T-helper 17 cell (primary cell): ENCODE results near the gene TBX15. TPM values are rescaled to one million over a fixed set of nuclear protein-coding genes. Genes with fewer than 3 reads are reported as not detected.

Source experiments
- ATAC-seq: fragments of 150-1000 bp; cut with Tn5 transposase; 2 replicates; pipeline ENCODE4 v1.10.0; 2021; ENCODE audit warnings: mild to moderate bottlenecking, moderate library complexity
- DNase-seq, 3 donors: peaks; one replicate each; pipeline versions ENCODE4 v3.0.0 to v3.0.0-alpha.2; 2020 to 2021
- H3K9me3 ChIP-seq: one replicate; pipeline ENCODE4 v1.7.0; 2013; ENCODE audit warnings: low read length, mild to moderate bottlenecking; ENCODE audit not compliant: control insufficient read depth, poor library complexity, severe bottlenecking
- H3K27ac Mint-ChIP-seq: one replicate; pipeline ENCODE4 v1.8.0; 2022; ENCODE audit warnings: mild to moderate bottlenecking, moderate library complexity, mixed read lengths
- H3K27me3 Mint-ChIP-seq: one replicate; pipeline ENCODE4 v1.8.0; 2022; ENCODE audit warnings: mixed read lengths
- H3K36me3 Mint-ChIP-seq: one replicate; pipeline ENCODE4 v1.8.0; 2022; ENCODE audit warnings: low read depth, mixed read lengths
- H3K4me1 Mint-ChIP-seq: one replicate; pipeline ENCODE4 v1.8.0; 2022; ENCODE audit warnings: mild to moderate bottlenecking, mixed read lengths
- H3K4me3 Mint-ChIP-seq: one replicate; pipeline ENCODE4 v1.8.0; 2022; ENCODE audit warnings: mild to moderate bottlenecking, moderate library complexity, mixed read lengths
- total RNA-seq, 4 donors: library from RNA in 2 of 4; stranded (reverse) in 2 of 4; gene quantifications; one replicate each; pipeline ENCODE4 v1.2.3 and lab custom pipeline; 2022 to 2026

TBX15 gene
- total RNA-seq, 2 donors from 2014 or later = not detected

DNA sequence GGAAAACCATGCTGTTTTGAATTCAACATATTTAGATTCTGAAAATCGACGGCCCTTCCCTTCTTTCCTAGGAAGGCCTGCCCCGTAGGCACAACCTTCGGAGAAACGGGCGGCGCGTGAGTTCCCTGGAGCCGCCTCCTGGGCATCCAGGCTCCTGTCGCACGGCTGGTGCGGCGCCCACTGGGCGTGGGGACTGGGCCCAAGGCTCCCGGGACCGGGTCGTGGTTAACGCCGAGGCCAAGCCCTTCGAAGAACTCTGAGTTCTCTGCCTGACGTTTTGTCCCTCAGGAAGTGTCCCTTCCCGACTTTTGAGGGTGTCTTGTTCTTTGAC lies 19.2 kb upstream of the TBX15 start:
- H3K9me3 ChIP-seq = peaks cover 2% of the 10 kb centered on the region
- ATAC-seq = no peak
- DNase-seq = no peak
- Mint-ChIP-seq H3K36me3 (peaks cover 6% of the 10 kb centered on the region), H3K27ac (no peak overlapping the region), H3K27me3 (peaks cover 63% of the 10 kb centered on the region), H3K4me3 (no peak overlapping the region), H3K4me1 (peaks cover 5% of the 10 kb centered on the region)

DNA sequence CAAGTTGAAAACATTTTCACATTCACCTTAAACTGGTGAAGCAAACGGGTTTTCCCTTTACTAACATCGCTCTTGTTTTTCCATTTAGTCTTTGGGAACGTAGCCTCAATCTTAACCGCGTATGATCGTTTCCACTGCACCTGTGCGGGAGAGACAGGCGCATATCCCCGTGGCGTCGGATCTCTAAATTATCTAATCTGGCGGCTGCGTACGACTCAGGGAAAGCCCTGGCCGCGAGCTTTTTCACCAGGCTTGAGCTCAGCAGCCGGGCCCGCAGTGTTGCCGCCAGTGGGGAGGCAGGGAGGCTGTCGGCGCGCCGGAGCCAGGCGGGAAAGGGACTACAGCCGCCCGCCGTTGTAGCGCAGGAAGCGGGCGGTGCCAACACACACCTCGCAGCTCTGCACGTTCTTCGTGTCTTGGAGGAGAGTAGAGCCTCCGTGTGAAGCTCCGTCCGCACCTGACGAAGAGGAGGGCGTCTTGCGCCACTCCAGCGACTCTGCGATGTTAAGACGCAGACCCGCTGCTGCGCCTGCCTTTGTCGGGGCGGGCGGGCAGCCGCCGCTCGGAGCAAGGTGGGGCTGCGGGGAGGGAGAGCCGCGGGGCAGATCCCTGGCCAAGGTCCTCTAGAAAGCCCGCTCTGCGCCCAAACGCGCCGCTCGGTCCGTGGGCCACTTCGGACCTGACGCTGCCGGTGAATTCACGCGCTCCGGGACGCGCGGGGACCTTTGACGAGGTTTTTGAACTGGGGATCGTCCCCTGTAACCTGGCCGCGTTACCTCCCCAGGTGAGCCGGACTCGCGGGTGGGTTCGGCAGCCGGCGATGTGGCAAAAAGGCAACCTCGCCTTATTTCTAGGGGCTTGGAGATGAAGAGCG lies 18.5 kb upstream of the TBX15 start:
- Mint-ChIP-seq H3K4me1 (peaks cover 5% of the 10 kb centered on the region), H3K36me3 (peaks cover 6% of the 10 kb centered on the region), H3K27me3 (peaks cover 68% of the 10 kb centered on the region), H3K27ac (no peak overlapping the region), H3K4me3 (peak overlapping the region; percentile 15)
- DNase-seq = no peak
- ATAC-seq = no peak
- H3K9me3 ChIP-seq = no peaks in the 10 kb centered on the region

DNA sequence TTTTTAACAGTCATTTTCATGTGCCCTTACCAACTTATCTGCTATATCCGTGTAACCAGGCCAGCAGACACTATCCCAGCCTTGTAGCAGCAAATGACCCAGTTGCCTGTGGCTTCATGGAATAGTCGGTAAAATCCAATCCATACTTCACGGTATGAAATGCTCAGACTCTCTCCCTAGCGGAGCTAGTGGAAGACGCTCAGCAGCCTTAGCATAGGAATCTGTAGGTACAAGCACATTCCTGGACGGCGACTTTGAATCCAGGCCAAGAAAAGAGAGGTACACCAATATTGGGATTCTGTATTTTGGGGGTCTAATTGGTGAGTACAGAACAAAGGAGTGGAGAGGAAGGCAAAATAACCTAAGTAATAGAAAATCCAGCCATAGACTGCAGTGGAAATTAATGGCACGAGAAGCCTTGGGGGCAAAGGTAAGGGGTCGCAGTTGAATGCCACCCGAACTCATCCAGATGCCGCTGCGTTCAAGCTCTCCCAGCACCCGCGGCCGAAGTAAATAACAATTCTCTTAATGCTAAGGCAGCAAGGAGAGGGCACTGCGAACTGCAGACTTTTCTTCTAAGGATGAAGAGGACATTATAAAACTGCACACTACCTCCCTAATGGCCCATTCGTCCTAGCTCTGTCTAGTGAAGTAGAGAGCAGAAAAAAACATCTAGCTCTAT lies 17.7 kb upstream of the TBX15 start:
- ATAC-seq = no peak
- Mint-ChIP-seq H3K36me3 (peaks cover 6% of the 10 kb centered on the region), H3K4me1 (peaks cover 5% of the 10 kb centered on the region), H3K27ac (no peak overlapping the region), H3K4me3 (no peak overlapping the region), H3K27me3 (peaks cover 68% of the 10 kb centered on the region)
- DNase-seq = no peak
- no peaks in the 10 kb centered on the region for H3K9me3 ChIP-seq

DNA sequence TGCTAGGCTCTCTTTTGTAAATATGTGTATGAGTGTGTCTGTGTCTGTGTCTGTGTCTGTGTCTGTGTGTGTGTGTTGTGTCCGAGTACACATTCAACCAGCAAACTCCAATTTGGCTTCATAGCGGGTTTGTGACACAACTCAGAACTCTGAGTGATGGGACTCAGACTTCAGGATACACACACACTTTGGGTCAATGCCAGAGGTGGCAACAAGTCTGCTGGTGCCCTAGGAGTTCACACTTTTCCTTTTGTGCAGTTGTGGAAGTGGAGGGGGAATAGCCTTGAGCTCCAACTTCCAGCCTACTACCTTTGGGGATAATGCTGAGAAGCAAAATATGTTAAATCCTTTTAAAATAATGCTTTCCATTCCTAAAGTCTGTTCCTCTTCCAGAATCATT lies 16.6 kb upstream of the TBX15 start:
- H3K36me3 Mint-ChIP-seq = peaks cover 6% of the 10 kb centered on the region
- H3K4me1 Mint-ChIP-seq = peaks cover 5% of the 10 kb centered on the region
- H3K9me3 ChIP-seq = no peaks in the 10 kb centered on the region
- DNase-seq (no peak), ATAC-seq (no peak)
- H3K27ac Mint-ChIP-seq = no peak overlapping the region
- no peak overlapping the region for H3K4me3 Mint-ChIP-seq
- peaks cover 70% of the 10 kb centered on the region for H3K27me3 Mint-ChIP-seq

DNA sequence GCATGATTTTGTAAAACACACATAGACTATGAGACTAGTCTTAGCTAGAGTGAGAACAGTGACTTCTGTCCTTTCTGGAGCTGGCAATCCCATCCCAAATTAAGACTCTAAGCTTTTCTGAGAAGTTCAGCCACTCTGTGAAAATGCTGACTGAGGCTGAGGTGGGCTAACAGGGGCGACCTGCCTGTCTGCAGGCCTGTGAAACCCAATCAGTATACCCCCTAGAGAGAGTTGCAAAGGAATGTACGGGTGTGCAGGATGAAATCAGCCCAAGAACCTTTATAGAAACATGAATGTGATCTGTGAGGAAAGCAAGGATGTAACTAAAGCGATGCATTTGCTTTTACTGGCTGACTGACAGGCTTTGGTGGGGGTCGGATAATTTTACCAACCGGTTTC lies 16.0 kb upstream of the TBX15 start:
- H3K9me3 ChIP-seq = no peaks in the 10 kb centered on the region
- no peak for ATAC-seq
- Mint-ChIP-seq H3K27ac (no peak overlapping the region), H3K27me3 (peaks cover 71% of the 10 kb centered on the region), H3K4me3 (no peak overlapping the region), H3K36me3 (peaks cover 6% of the 10 kb centered on the region), H3K4me1 (peaks cover 5% of the 10 kb centered on the region)
- no peak for DNase-seq

DNA sequence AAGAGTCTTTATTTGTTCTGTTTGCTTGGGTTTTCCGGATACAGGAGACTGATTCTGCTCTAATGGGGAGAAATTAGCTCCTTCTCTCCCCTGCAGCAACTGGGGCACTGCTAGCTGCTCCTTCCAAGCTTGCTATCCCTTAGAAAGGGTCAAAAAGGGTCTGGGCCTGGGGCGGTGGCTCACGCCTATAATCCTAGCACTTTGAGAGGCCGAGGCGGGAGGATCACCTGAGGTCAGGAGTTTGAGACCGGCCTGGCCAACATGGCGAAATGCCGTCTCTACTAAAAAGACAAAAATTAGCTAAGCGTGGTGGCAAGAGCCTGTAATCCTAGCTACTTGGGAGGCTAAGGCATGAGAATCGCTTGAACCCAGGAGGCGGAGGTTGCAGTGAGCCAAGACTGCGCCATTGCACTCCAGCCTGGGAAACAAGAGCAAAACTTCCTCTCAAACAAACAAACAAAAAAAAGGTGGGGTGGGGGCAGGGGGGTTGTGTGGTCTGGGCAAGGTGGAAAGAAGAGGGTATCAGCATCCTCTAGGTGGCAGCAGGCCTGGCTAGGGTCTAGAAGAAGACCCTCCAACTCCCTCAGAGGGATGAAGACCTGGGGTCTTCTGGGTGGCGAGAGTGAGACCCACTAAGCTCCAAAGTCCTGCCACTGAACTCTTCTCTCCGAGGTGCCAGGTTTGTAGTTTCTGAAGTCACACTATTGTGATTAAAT lies 15.4 kb upstream of the TBX15 start:
- peaks cover 4% of the 10 kb centered on the region for H3K36me3 Mint-ChIP-seq
- no peak for ATAC-seq
- no peaks in the 10 kb centered on the region for H3K9me3 ChIP-seq
- no peak for DNase-seq
- H3K4me1 Mint-ChIP-seq = peaks cover 4% of the 10 kb centered on the region
- H3K27ac Mint-ChIP-seq = no peak overlapping the region
- H3K4me3 Mint-ChIP-seq = no peak overlapping the region
- H3K27me3 Mint-ChIP-seq = peaks cover 71% of the 10 kb centered on the region

DNA sequence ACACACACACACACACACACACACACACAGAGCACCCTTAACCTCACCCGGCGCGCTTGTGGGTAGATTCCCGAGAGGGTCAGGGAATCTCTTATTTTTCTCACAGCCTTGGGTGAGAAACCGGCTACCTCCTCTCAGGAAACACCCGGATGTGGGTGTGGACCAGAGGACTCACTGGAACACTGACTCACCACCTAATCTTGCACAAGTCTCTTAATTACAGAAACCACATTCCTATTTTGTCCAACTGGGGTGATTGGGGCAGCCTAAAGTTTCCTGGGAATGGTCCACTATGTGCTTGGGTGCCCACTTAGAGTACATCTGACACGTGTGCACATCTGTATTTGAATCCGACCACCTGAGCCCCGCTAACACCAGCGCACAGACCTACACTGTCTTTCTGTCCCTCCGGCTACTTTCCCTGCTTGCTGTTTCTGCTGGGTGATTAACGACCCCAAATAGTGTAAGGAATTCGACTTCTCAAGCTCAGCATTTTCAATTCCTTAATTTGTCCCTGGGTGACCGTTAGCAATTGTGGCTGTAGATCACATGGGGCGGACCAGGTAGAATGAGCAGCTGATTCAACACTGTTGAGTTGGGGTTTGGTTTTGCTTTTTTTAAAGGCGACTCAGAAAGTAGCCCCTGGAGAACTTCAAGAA lies 14.0 kb upstream of the TBX15 start:
- H3K9me3 ChIP-seq = no peaks in the 10 kb centered on the region
- DNase-seq (no peak), ATAC-seq (no peak)
- Mint-ChIP-seq H3K4me1 (peaks cover 2% of the 10 kb centered on the region), H3K27me3 (peaks cover 76% of the 10 kb centered on the region), H3K27ac (peak overlapping the region; percentile 59), H3K36me3 (peaks cover 4% of the 10 kb centered on the region), H3K4me3 (peak overlapping the region; percentile 58)

DNA sequence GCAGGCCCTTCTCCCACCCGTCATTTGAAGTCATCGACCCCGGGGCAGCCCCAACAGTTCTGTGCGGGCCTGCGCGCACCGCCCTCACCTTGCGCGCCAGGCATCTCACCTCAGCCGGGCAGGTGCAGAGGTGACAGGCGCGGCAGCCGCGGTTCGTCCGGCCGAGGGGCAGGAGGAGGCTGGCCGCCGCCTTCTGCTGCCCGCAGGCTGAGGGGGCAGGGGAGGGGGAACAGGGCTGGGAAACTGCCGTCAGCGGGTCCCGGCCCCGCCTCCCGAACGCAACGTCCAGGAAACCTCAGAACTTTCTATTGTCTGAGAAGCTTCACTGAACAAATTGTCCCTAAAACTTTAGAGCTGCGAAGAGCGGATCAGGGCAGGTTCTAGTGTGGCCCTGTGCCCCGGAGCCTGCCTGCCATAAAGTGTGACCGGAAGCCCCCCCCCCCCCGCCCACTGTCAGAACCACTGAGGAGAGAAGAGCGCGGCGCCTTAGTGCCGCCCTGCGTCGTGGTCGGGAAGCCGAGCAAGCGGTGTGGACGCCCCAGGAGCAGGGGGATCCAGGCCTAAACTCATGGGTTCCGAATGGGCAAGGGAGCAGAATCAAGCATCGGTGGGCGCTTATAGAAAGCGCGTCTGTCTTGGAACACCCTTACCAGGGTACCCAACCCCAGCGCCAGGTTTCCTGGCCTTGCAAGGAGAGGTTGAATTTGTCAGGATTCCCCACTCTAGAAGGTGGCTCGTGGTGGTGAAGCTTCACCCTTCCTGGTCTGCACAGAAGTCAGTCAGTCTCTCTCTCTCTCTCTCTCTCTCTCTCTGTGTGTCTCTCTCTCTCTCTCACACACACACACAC lies 13.3 kb upstream of the TBX15 start:
- no peaks in the 10 kb centered on the region for H3K9me3 ChIP-seq
- no peak overlapping the region for H3K27ac Mint-ChIP-seq
- peaks cover 4% of the 10 kb centered on the region for H3K36me3 Mint-ChIP-seq
- ATAC-seq (no peak), DNase-seq (no peak)
- peaks cover 80% of the 10 kb centered on the region for H3K27me3 Mint-ChIP-seq
- H3K4me3 Mint-ChIP-seq = peak overlapping the region; percentile 58
- H3K4me1 Mint-ChIP-seq = peaks cover 2% of the 10 kb centered on the region

DNA sequence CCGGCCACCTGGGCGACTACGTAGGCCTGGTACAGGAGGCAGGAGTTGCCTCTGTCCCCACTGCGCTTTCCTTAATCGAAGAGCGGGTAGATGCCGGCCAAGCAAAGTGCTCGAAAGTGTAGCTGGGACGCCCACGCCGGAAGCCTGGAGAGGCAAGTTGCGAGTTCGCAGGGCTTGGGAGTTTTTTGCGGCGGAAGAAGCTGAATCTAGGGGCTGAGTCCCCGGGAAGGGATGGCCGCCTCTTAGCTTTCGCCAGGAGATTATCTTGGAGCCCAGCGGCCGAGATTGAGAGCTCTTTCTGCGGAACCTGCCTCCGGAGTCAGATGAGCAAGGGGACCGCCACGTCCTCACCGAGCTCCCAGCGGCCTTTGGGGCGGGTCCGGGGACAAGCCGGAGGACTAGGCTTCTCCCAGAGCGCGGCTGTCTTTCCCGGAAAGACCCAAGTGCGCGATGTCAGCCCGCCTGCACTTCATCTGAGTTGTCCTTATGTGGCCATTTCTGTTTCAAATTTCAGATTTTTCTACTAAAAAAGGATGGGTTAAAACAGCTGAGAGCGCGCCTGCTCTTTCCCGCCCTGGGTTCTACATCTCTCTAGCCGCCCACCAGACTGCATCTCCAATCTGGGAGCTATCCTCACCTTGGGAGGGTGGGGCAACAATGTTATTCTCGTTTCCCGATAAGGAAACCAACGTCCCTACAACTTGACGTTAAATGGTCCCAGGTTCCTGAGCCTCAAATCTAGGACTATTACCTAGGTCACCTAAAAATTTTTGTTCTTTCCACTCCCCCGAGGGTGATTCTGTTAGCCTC lies 12.4 kb upstream of the TBX15 start:
- no peak for DNase-seq
- peaks cover 80% of the 10 kb centered on the region for H3K27me3 Mint-ChIP-seq
- no peak overlapping the region for H3K27ac Mint-ChIP-seq
- H3K4me3 Mint-ChIP-seq = peak overlapping the region; percentile 57
- H3K9me3 ChIP-seq = no peaks in the 10 kb centered on the region
- H3K4me1 Mint-ChIP-seq = peaks cover 2% of the 10 kb centered on the region
- H3K36me3 Mint-ChIP-seq = peaks cover under 1% of the 10 kb centered on the region
- ATAC-seq = no peak

DNA sequence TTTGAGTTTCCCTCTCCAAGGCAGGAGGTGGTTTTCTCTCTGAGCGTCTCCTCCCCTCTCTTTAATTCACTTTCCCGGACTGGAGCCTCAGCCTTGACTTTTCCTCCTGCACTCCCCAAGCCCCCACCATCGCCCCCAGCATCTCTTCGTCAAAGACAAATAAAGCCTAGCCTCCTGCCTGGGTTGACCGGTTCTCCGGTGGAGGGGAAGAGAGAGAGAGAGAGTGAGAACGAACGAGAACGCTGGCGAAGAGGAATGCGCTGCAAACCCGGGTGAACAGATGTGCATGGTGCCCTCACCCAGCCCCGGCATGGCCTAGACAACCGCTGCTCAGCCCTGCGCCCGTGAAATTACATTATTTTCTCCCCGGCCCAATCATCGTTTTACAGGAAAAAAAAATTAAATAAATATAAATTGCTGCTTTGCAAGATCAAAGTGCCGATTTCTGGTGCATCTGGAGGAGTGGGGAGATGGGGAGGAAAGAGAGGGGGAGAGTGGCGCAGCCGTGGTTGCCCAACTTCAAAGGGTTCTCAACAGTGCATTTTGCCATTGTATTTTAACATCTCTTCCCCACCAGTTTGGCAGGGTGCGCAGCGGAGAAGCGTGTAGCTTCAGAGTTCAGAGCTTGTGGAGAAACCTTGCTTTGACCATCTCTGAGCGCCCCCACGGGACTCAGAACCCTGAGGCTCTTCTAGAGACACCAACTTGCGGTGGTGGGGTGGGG lies 11.4 kb upstream of the TBX15 start:
- DNase-seq (no peak), ATAC-seq (no peak)
- peaks cover 82% of the 10 kb centered on the region for H3K27me3 Mint-ChIP-seq
- H3K36me3 Mint-ChIP-seq = no peaks in the 10 kb centered on the region
- H3K9me3 ChIP-seq = no peaks in the 10 kb centered on the region
- H3K4me1 Mint-ChIP-seq = peaks cover 2% of the 10 kb centered on the region
- no peak overlapping the region for H3K27ac Mint-ChIP-seq
- no peak overlapping the region for H3K4me3 Mint-ChIP-seq

DNA sequence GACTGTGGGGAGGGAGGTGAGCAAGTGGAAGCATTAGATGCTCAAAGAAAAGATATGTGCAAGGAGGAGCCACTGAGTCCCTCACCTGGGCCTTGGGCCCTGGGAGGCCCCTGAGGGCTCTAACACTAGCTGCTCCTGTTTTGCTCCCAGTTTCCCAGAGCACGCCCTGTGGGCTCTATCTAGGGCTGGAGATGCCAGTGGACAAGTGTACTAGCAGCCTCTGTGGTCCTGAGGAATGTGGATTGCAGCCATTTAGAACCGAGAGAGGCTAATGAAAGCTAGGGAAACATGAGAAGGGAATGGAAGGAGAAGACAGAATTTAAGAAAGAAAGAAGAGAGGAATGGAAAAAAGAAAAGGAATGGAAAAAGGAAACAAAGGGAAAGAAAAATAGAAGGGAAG lies 10.0 kb upstream of the TBX15 start:
- H3K36me3 Mint-ChIP-seq = no peaks in the 10 kb centered on the region
- ATAC-seq = no peak
- no peak overlapping the region for H3K4me3 Mint-ChIP-seq

More for the DNA sequence above, 10.0 kb upstream of the TBX15 start:
- Mint-ChIP-seq H3K27ac (no peak overlapping the region), H3K4me1 (peaks cover 2% of the 10 kb centered on the region), H3K27me3 (peaks cover 82% of the 10 kb centered on the region)
- no peaks in the 10 kb centered on the region for H3K9me3 ChIP-seq
- no peak for DNase-seq
